GM12865 (cell line): Measurements from ENCODE around the gene BCAS1.
A peak's percentile ranks its signal among the peaks of the same experiment; 100 is the strongest.

Source experiments
- DNase-seq: peaks from one replicate; pipeline ENCODE4 v3.0.0; 2010; ENCODE audit warnings: low read depth
- H3K4me3 ChIP-seq: 2 replicates; pipeline ENCODE4 v1.5.1; 2011; ENCODE audit warnings: mild to moderate bottlenecking, low read depth, low read length, control low read depth
- TF ChIP-seq, protein P1 (sequence below): IDR thresholded peaks from 2 replicates; pipeline ENCODE4 v1.5.1; 2011; ENCODE audit warnings: low read length, control low read depth, low read depth, inconsistent platforms; ENCODE audit not compliant: insufficient read depth; ENCODE audit errors: missing control alignments

The BCAS1 gene

DNA sequence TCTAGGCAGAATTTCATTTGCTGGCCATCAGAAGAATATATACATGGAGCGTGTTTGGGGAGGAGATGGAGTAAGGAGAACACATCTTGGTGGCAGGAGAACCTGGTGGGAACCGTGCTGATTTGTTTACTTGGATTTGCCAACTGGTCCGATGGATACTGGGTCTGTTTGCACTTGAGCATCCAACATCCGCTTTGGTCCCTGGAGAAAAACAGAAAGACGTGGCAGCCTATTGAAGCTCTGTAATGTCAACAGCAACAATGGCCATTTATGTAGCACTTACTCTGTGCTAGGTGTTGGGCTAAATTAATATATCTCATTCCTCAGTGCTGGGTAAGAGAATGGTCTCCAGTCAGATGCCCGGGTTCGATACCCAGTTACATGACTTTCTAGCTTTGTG lies 125.6 kb downstream of the BCAS1 start:
- TF ChIP-seq, protein P1, sequence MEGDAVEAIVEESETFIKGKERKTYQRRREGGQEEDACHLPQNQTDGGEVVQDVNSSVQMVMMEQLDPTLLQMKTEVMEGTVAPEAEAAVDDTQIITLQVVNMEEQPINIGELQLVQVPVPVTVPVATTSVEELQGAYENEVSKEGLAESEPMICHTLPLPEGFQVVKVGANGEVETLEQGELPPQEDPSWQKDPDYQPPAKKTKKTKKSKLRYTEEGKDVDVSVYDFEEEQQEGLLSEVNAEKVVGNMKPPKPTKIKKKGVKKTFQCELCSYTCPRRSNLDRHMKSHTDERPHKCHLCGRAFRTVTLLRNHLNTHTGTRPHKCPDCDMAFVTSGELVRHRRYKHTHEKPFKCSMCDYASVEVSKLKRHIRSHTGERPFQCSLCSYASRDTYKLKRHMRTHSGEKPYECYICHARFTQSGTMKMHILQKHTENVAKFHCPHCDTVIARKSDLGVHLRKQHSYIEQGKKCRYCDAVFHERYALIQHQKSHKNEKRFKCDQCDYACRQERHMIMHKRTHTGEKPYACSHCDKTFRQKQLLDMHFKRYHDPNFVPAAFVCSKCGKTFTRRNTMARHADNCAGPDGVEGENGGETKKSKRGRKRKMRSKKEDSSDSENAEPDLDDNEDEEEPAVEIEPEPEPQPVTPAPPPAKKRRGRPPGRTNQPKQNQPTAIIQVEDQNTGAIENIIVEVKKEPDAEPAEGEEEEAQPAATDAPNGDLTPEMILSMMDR: no peak
- no peak overlapping the region for H3K4me3 ChIP-seq
- no peak for DNase-seq

DNA sequence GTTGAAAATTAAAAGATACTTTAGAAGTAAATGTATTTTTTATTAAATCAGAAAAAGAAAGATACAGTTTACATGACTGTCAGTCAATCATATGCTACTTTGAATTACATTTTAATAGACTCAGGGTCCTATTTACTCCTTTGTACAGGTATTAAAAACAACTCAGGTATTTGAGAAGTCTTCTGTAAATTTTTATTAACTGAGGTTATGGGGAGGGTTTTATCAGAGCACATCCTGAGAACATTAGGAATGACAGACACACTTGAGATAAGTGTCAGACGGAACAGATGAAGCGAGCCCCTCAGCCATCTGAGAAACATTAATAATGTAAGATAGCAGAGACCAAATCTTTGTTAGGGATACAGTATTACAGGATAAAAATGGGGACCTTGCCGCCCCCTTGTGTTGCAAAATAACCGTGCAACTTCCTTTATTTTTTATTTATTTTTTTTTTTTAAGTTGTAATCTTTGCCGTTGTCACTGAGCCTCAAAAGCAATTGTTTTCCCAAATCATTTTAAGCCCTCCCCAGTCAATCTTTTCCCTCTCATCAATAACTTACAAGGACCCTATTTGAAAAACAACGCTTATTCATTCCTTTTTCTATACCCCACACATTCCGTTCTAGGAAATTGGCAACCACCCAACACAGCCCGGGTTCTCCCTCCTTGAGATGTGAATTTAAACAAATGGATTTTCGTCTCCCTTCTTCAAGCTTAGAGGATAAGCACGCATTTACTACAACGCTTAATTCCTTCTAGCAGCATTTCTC lies 126.7 kb downstream of the BCAS1 start:
- H3K4me3 ChIP-seq: no peak overlapping the region
- TF ChIP-seq, protein P1: peak; percentile 44
- peak; percentile 57 for DNase-seq

DNA sequence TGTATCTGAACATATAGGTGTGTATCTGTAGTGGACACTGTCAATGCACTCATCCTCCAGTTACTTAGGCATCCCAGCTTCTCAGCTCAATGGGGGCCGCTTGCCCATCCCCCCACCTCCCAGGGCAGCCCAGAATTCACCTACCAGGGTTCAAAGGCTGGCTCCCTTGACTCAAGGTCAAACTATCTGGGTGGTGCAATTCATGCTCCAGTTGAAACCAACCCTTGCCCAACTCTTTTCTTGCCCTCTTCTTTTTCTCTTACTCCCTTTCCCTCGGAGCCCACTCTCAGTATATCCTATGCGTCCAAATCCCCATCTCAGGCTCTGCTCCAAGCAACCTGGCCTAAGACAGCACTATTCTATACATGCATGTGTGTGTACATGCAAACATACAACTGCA lies 127.4 kb downstream of the BCAS1 start:
- TF ChIP-seq, protein P1: no peak
- no peak overlapping the region for H3K4me3 ChIP-seq
- no peak for DNase-seq

DNA sequence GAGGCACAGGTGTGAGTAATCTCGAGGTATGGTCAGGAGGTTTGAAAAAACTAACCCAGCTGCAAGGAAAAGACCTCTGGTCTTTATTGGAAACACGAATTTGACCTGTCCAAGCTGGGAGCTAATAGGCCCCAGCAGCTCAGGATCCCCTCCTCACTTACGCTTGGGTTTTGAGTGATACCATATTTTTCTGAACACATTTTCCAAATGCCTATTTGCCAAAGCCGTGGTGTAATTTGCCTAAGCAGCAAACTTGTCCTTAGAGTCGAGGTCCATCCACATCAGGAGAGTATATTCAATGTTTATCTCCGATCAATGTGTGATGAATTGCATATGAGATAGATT lies 128.0 kb downstream of the BCAS1 start:
- TF ChIP-seq, protein P1: no peak
- DNase-seq: no peak
- peak overlapping the region; percentile 54 for H3K4me3 ChIP-seq

DNA sequence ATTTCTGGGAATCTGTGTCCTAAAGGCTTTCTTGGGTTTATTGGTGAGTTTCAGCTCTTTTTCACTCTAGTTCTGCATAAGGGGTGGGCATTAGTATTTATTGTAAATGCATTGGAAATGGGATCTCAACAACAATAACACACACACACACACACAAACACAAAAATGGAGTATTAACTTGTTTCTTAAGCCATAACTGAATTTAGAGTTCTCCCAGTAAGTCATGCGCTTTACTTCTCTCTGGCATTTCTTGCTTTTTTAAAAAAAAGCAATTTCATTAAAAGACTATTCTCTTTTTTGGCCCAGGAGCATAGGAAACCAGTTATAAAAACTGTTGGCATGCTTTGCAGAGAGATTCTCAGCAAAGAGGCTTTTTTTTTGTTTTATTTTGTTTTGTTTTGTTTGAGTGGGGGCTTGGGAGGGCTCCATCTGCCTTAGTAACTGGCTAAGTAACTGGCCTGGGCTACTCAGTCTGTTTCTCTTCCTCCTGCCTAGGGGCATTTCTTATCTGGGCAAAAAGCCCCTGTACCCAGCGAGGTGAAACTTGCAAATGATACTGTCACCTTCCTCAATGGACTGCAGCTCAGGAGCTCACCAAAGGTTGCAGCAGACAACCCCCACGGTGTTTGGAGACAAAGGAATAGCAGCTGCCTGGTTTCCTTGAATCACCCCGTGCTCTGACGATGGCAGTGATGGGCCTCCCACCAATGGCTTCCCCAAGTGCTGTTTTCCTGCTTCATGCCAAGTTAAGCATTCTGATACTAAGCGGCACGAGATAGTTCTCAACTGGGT lies 128.5 kb downstream of the BCAS1 start:
- peak overlapping the region; percentile 54 for H3K4me3 ChIP-seq
- TF ChIP-seq, protein P1: no peak
- DNase-seq: peak; percentile 75

DNA sequence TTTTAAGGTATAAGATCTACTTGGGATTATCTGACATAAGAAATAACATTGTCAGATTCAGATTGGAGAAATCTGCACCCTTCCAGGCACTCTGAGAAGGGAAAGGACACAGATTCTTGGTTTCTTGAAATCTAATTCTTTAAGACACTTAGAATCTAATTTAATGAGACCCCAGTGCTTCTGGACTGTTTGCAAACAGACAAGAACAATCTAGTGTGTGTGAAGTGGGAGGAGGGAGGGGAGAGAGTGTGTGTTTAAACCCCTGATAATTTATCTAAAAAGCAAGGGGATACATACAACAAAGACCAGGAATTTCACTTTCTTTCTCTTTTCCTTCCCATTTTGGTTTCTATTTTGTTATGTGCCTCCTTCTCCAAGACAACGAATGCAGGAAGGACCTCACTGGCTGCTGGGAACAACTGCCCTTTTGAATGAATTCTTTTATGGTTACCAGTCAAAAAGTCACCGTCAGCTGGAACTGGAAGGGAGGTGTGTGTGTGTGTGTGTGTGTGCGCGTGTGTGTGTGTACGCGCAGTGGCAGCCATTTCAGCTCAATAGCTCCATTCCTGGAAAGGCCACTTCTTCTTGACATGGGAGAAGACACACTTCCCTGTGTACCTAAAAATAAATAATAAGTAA lies 129.4 kb downstream of the BCAS1 start:
- peak overlapping the region; percentile 54 for H3K4me3 ChIP-seq
- peak; percentile 71 for DNase-seq
- TF ChIP-seq, protein P1: no peak
